Smooth muscle cell (in vitro differentiated cells): ENCODE measurements around the gene MACROD2. TPM values are rescaled to one million over a fixed set of nuclear protein-coding genes. Genes with fewer than 3 reads are reported as not detected.

Experiments
- DNase-seq: peaks from one replicate; lab custom pipeline; 2025; ENCODE audit not compliant: unreplicated experiment; lab: John Stamatoyannopoulos, UW
- H2AFZ ChIP-seq: fragments of 200-600 bp; sonication (generic); 2 replicates; pipeline ENCODE4 v1.6.0; 2016; ENCODE audit warnings: antibody characterized with exemption, low read depth, mild to moderate bottlenecking
- H3F3A ChIP-seq: fragments of 200-600 bp; sonication (generic); 2 replicates; pipeline ENCODE4 v1.6.0; 2017; ENCODE audit warnings: antibody characterized with exemption, low read depth
- H3K27ac ChIP-seq: fragments of 200-600 bp; sonication (generic); 2 replicates; pipeline ENCODE4 v1.5.1; 2016; ENCODE audit warnings: low read depth, mild to moderate bottlenecking
- H3K27me3 ChIP-seq: fragments of 200-600 bp; sonication (generic); 2 replicates; pipeline ENCODE4 v1.6.1; 2016; ENCODE audit warnings: low read depth, mild to moderate bottlenecking
- H3K36me3 ChIP-seq: fragments of 200-600 bp; sonication (generic); 2 replicates; pipeline ENCODE4 v1.5.1; 2016; ENCODE audit warnings: low read depth
- H3K4me1 ChIP-seq: fragments of 200-600 bp; sonication (generic); 2 replicates; pipeline ENCODE4 v1.5.1; 2016; ENCODE audit warnings: low read depth
- H3K4me2 ChIP-seq: fragments of 200-600 bp; sonication (generic); 2 replicates; pipeline ENCODE4 v1.6.0; 2016; ENCODE audit warnings: mild to moderate bottlenecking
- H3K4me3 ChIP-seq: fragments of 200-600 bp; sonication (generic); 2 replicates; pipeline ENCODE4 v1.5.1; 2016; ENCODE audit warnings: mild to moderate bottlenecking
- H3K79me2 ChIP-seq: fragments of 200-600 bp; sonication (generic); 2 replicates; pipeline ENCODE4 v1.6.0; 2016; ENCODE audit warnings: low read depth, mild to moderate bottlenecking
- H3K9ac ChIP-seq: fragments of 200-600 bp; sonication (generic); 2 replicates; pipeline ENCODE4 v1.6.0; 2016; ENCODE audit warnings: low read depth
- H3K9me3 ChIP-seq: fragments of 200-600 bp; sonication (generic); replicated peaks from 2 replicates; pipeline ENCODE4 v1.5.1; 2016; ENCODE audit warnings: low read depth
- H4K20me1 ChIP-seq: fragments of 200-600 bp; sonication (generic); 2 replicates; pipeline ENCODE4 v1.6.0; 2016; ENCODE audit warnings: low read depth
- CTCF ChIP-seq: fragments of 200-600 bp; sonication (generic); IDR thresholded peaks from 2 replicates; pipeline ENCODE4 v1.5.1; 2017; ENCODE audit warnings: borderline replicate concordance, mild to moderate bottlenecking, antibody characterized with exemption; ENCODE audit not compliant: insufficient read depth, poor library complexity, severe bottlenecking
- WGBS: methylation state at CpG from one replicate; pipeline ENCODE4 v1.1.7; 2016; ENCODE audit warnings: low lambda C conversion rate; 5-methylcytosine and 5-hydroxymethylcytosine counted together
- polyA plus RNA-seq: library from polyadenylated mRNA; unstranded; fragments of >200 nt; fragmentation: Nextera tagmentation; extraction: Ambion mirVana; gene quantifications from 2 replicates; pipeline ENCODE4 v1.2.1, GENCODE V29; 2016
- total RNA-seq: library from RNA; depleted of rRNA; stranded (reverse); fragments of >200 nt; gene quantifications from 2 replicates; pipeline ENCODE4 v1.2.3, GENCODE V29; 2014

MACROD2 gene
- total and polyA plus RNA-seq, 2 experiments from 2014 or later, result 0.04 to 0.32 TPM

GRCh38 chr20:14522595-14522994, 527.3 kb downstream of the MACROD2 start:
- H3K27ac ChIP-seq, result peak overlapping the region; percentile 59
- no peak for DNase-seq

GRCh38 chr20:14523090-14523489, 527.8 kb downstream of the MACROD2 start:
- H3K4me2 ChIP-seq, result no peak overlapping the region
- no peaks in the 10 kb centered on the region for H3K79me2 ChIP-seq
- no peak overlapping the region for H3K4me3 ChIP-seq
- H3K4me1 ChIP-seq, result peaks cover 4% of the 10 kb centered on the region
- H3K27ac ChIP-seq, result no peak overlapping the region
- DNase-seq, result no peak
- no peaks in the 10 kb centered on the region for H3K27me3 ChIP-seq
- no peak for TF ChIP-seq CTCF
- H3K9me3 ChIP-seq, result no peaks in the 10 kb centered on the region
- no peak overlapping the region for H2AFZ ChIP-seq
- no peaks in the 10 kb centered on the region for H3F3A ChIP-seq
- H4K20me1 ChIP-seq, result no peaks in the 10 kb centered on the region
- H3K36me3 ChIP-seq, result no peaks in the 10 kb centered on the region
- 68% methylated on average over 4 of the region's 4 CpGs for WGBS
- H3K9ac ChIP-seq, result no peak overlapping the region

More at GRCh38 chr20:14522595-14522994, 527.3 kb downstream of the MACROD2 start:
- Histone ChIP-seq H3K9ac (no peak overlapping the region), H3K27me3 (no peaks in the 10 kb centered on the region), H3F3A (no peaks in the 10 kb centered on the region), H2AFZ (no peak overlapping the region), H4K20me1 (no peaks in the 10 kb centered on the region), H3K4me3 (no peak overlapping the region), H3K9me3 (no peaks in the 10 kb centered on the region), H3K4me1 (peaks cover 4% of the 10 kb centered on the region), H3K79me2 (no peaks in the 10 kb centered on the region), H3K4me2 (no peak overlapping the region), H3K36me3 (no peaks in the 10 kb centered on the region)
- 76% methylated on average over 5 of the region's 5 CpGs for WGBS
- TF ChIP-seq CTCF, result no peak

GRCh38 chr20:14525426-14525825, 530.1 kb downstream of the MACROD2 start:
- Histone ChIP-seq H2AFZ (no peak overlapping the region), H3K4me1 (peaks cover 4% of the 10 kb centered on the region), H3K27me3 (no peaks in the 10 kb centered on the region), H4K20me1 (no peaks in the 10 kb centered on the region), H3K9ac (no peak overlapping the region), H3K4me3 (no peak overlapping the region), H3K27ac (no peak overlapping the region), H3K4me2 (no peak overlapping the region), H3K9me3 (no peaks in the 10 kb centered on the region), H3K79me2 (no peaks in the 10 kb centered on the region), H3K36me3 (no peaks in the 10 kb centered on the region), H3F3A (no peaks in the 10 kb centered on the region)
- WGBS, result 100% methylated on average over 1 of the region's 1 CpG
- TF ChIP-seq CTCF, result no peak
- no peak for DNase-seq

- H3K27me3 ChIP-seq, result no peaks in the 10 kb centered on the region
- H3K36me3 ChIP-seq, result no peaks in the 10 kb centered on the region
- H3K9me3 ChIP-seq, result no peaks in the 10 kb centered on the region
- no peaks in the 10 kb centered on the region for H3K79me2 ChIP-seq
- TF ChIP-seq CTCF, result no peak
- no peaks in the 10 kb centered on the region for H3K4me1 ChIP-seq
- no peak for DNase-seq
- no peak overlapping the region for H3K27ac ChIP-seq
- H3F3A ChIP-seq, result no peaks in the 10 kb centered on the region
- no peak overlapping the region for H3K4me3 ChIP-seq
- no peaks in the 10 kb centered on the region for H4K20me1 ChIP-seq
- no peak overlapping the region for H3K4me2 ChIP-seq
- no peak overlapping the region for H2AFZ ChIP-seq
- 94% methylated on average over 12 of the region's 12 CpGs for WGBS
- H3K9ac ChIP-seq, result no peak overlapping the region
These were observed 531.6 kb downstream of the MACROD2 start for GRCh38 chr20:14526891-14527290.
